NCI-H1436 treated with DMSO at 0.1 percent for 48 hours (cell line): ENCODE measurements around the gene PPP6R3.
"Not testable (repeated sequence)": the region's sequence is repeated elsewhere in the genome, so short reads cannot be mapped to it uniquely, and the experiment has no call there.

Experiments used
- DNase-seq: peaks from one replicate; lab custom pipeline; 2025; lab: John Stamatoyannopoulos, UW

PPP6R3 gene

GRCh38 chr11:68457216-68457897 is 3.2 kb upstream of the PPP6R3 start:
- DNase-seq: no peak

- DNase-seq: no peak
Observed at GRCh38 chr11:68457898-68458249, 2.7 kb upstream of the PPP6R3 start.

GRCh38 chr11:68458340-68458739 is 2.2 kb upstream of the PPP6R3 start:
- DNase-seq: not testable (repeated sequence)

- DNase-seq: peak; percentile 94
Observed at GRCh38 chr11:68459886-68460740, 439 bp upstream of the PPP6R3 start.

GRCh38 chr11:68461575-68461917 is 994 bp downstream of the PPP6R3 start:
- DNase-seq: no peak

GRCh38 chr11:68463714-68464113 is 3.2 kb downstream of the PPP6R3 start:
- DNase-seq: no peak

- no peak for DNase-seq
Observed at GRCh38 chr11:68467201-68467834, 6.8 kb downstream of the PPP6R3 start.

- no peak for DNase-seq
Observed at GRCh38 chr11:68468217-68468828, 7.8 kb downstream of the PPP6R3 start.

GRCh38 chr11:68469122-68469521 is 8.6 kb downstream of the PPP6R3 start:
- DNase-seq: no peak

- DNase-seq: no peak
Observed at GRCh38 chr11:68469642-68470041, 9.1 kb downstream of the PPP6R3 start.

GRCh38 chr11:68470304-68470811 is 9.8 kb downstream of the PPP6R3 start:
- DNase-seq: no peak

- DNase-seq: no peak
Observed at GRCh38 chr11:68471360-68472340, 11.1 kb downstream of the PPP6R3 start.

- no peak for DNase-seq
Observed at GRCh38 chr11:68472778-68473177, 12.2 kb downstream of the PPP6R3 start.

GRCh38 chr11:68473693-68474092 is 13.1 kb downstream of the PPP6R3 start:
- DNase-seq: no peak

GRCh38 chr11:68475626-68476025 is 15.1 kb downstream of the PPP6R3 start:
- DNase-seq: not testable (repeated sequence)

GRCh38 chr11:68479390-68479789 is 18.8 kb downstream of the PPP6R3 start:
- DNase-seq: no peak

GRCh38 chr11:68480193-68480592 is 19.6 kb downstream of the PPP6R3 start:
- no peak for DNase-seq

- DNase-seq: no peak
Observed at GRCh38 chr11:68480852-68481510, 20.4 kb downstream of the PPP6R3 start.

GRCh38 chr11:68481579-68482240 is 21.2 kb downstream of the PPP6R3 start:
- DNase-seq: no peak

- no peak for DNase-seq
Observed at GRCh38 chr11:68488623-68489022, 28.1 kb downstream of the PPP6R3 start.
